Endothelial cell of umbilical vein (primary cell): ENCODE data around the gene TNFRSF21. TPM values are rescaled to one million over a fixed set of nuclear protein-coding genes. Genes with fewer than 3 reads are reported as not detected.
"Not testable (repeated sequence)": the region's sequence is repeated elsewhere in the genome, so short reads cannot be mapped to it uniquely, and the experiment has no call there.

Source experiments
- BruUV-seq: library from RNA; stranded (reverse); fragments of 400-500 nt; replicated peaks from 2 replicates; lab custom pipeline; 2021; lab: Mats Ljungman, UMichigan
- CTCF ChIA-PET: fragments of 300-600, 350-600 bp; sonication (Branson Sonifier 250); formaldehyde crosslinking; loops from one replicate; lab custom pipeline; 2021; ENCODE audit warnings: antibody characterized with exemption, inconsistent platforms; lab: Charles Lee
- POLR2A ChIA-PET: fragments of 300-600, 350-600 bp; sonication (Branson Sonifier 250); formaldehyde crosslinking; loops from one replicate; lab custom pipeline; 2021; ENCODE audit warnings: antibody characterized with exemption, inconsistent platforms; lab: Charles Lee
- DNase-seq: peaks from one replicate; pipeline ENCODE4 v3.0.0-alpha.2; 2011; ENCODE audit warnings: low read depth, low spot score
- FAIRE-seq: peaks from 2 replicates; lab custom pipeline; 2011; peaks lifted over from hg19 to GRCh38; lab: Jason Lieb, UNC
- H2AFZ ChIP-seq: 2 replicates; pipeline ENCODE4 v1.6.0; 2012; ENCODE audit warnings: low read depth, low read length, control low read depth, inconsistent platforms
- H3K27ac ChIP-seq: 2 replicates; pipeline ENCODE4 v1.5.1; 2011; ENCODE audit warnings: low read depth, mild to moderate bottlenecking, control low read depth, low read length, moderate library complexity; ENCODE audit not compliant: insufficient read depth
- H3K27me3 ChIP-seq, 2 experiments: 2 replicates each; pipeline versions ENCODE4 v1.6.0 to v1.6.1; 2011; ENCODE audit warnings: low read length in 2 of 2, mixed read lengths in 1 of 2; ENCODE audit not compliant: control insufficient read depth in 2 of 2, insufficient read depth in 2 of 2
- H3K36me3 ChIP-seq, 2 experiments: 2 replicates in 1 of 2; 3 replicates in 1 of 2; pipeline ENCODE4 v1.5.1; 2011; ENCODE audit warnings: low read length in 2 of 2, mild to moderate bottlenecking in 1 of 2, moderate library complexity in 1 of 2; ENCODE audit not compliant: control insufficient read depth in 2 of 2, insufficient read depth in 2 of 2; ENCODE audit errors: extremely low read depth in 1 of 2
- H3K4me1 ChIP-seq: 3 replicates; pipeline ENCODE4 v1.5.1; 2011; ENCODE audit warnings: mild to moderate bottlenecking, low read length; ENCODE audit not compliant: control insufficient read depth, insufficient read depth; ENCODE audit errors: extremely low read depth
- H3K4me2 ChIP-seq: 2 replicates; pipeline ENCODE4 v1.6.1; 2011; ENCODE audit warnings: low read length, control low read depth, mixed read lengths; ENCODE audit not compliant: insufficient read depth
- H3K4me3 ChIP-seq, 3 experiments: fragments of 200-600 bp in 1 of 3; sonication (generic), shearing (Covaris generic) in 1 of 3; replicated peaks in 1 of 3; 2 replicates each; pipeline ENCODE4 v1.5.1; 2011 to 2016; ENCODE audit warnings: control low read depth in 3 of 3, low read length in 3 of 3, mild to moderate bottlenecking in 2 of 3, inconsistent platforms in 1 of 3, low read depth in 1 of 3, moderate library complexity in 1 of 3; ENCODE audit not compliant: insufficient read depth in 1 of 3
- H3K79me2 ChIP-seq: 2 replicates; pipeline ENCODE4 v1.6.0; 2012; ENCODE audit warnings: low read length, inconsistent platforms; ENCODE audit not compliant: control insufficient read depth, insufficient read depth
- H3K9ac ChIP-seq: replicated peaks from 2 replicates; pipeline ENCODE3; 2011; ENCODE audit warnings: low read length, control low read depth; ENCODE audit not compliant: insufficient read depth; ENCODE audit errors: extremely low read depth
- H3K9me1 ChIP-seq: replicated peaks from 3 replicates; pipeline ENCODE4 v1.6.0; 2011; ENCODE audit warnings: mild to moderate bottlenecking, low read length; ENCODE audit not compliant: control insufficient read depth, insufficient read depth; ENCODE audit errors: extremely low read depth
- H3K9me3 ChIP-seq: replicated peaks from 2 replicates; pipeline ENCODE4 v1.5.1; 2012; ENCODE audit warnings: low read length, inconsistent platforms; ENCODE audit not compliant: control insufficient read depth, insufficient read depth
- H4K20me1 ChIP-seq: replicated peaks from 2 replicates; pipeline ENCODE3; 2011; ENCODE audit warnings: mild to moderate bottlenecking, low read length; ENCODE audit not compliant: control insufficient read depth, insufficient read depth; ENCODE audit errors: extremely low read depth
- EZH2 ChIP-seq: IDR thresholded peaks from 2 replicates; pipeline ENCODE4 v1.6.1; 2012; ENCODE audit warnings: borderline replicate concordance, low read depth, mild to moderate bottlenecking, moderate library complexity, low read length, inconsistent platforms; ENCODE audit not compliant: severe bottlenecking
- FOS ChIP-seq: IDR thresholded peaks from 2 replicates; pipeline ENCODE4 v1.6.1; 2011; ENCODE audit warnings: mild to moderate bottlenecking, low read length, moderate library complexity, borderline replicate concordance; ENCODE audit not compliant: insufficient read depth
- JUN ChIP-seq: IDR thresholded peaks from 2 replicates; pipeline ENCODE4 v1.6.1; 2011; ENCODE audit warnings: borderline replicate concordance, low read depth; ENCODE audit not compliant: insufficient read length, insufficient read depth
- MYC ChIP-seq: IDR thresholded peaks from one replicate; pipeline ENCODE4 v1.6.1; 2011; ENCODE audit warnings: mild to moderate bottlenecking, low read depth, low read length
- dilution Hi-C: fragments of 300-500 bp; cut with MboI; formaldehyde crosslinking; loops from one replicate; pipeline ENCODE4 v1.15.0; 2019; ENCODE audit warnings: low sequenced_read_pairs; ENCODE audit not compliant: extremely low pct_ligation_motif_present
- intact Hi-C: fragments of 100-400 bp; cut with micrococcal nuclease; formaldehyde crosslinking; loops from one replicate; pipeline ENCODE4 v1.10.0; 2022
- polyA plus RNA-seq, 4 experiments: library from polyadenylated mRNA; depleted of rRNA in 3 of 4; stranded (reverse) in 3 of 4; unstranded in 1 of 4; fragments of >200 nt; gene quantifications; 2 replicates each; pipeline versions ENCODE4 v1.2.1 to v1.2.3, GENCODE V29; 2011 to 2012; ENCODE audit warnings: missing spikeins in 1 of 4
- total RNA-seq: library from RNA; stranded (reverse); gene quantifications from 2 replicates; pipeline ENCODE4 v1.2.3, GENCODE V29; 2021
- TF ChIP-seq, protein P1 (sequence below): IDR thresholded peaks from 2 replicates; pipeline ENCODE4 v1.6.1; 2011; ENCODE audit not compliant: insufficient read depth, insufficient read length

The TNFRSF21 gene
- total and polyA plus RNA-seq, 2 donors (not counting 3 experiments of a cell fraction or from before 2014, with no cell fraction given): 26.0 to 40.6 TPM

DNA sequence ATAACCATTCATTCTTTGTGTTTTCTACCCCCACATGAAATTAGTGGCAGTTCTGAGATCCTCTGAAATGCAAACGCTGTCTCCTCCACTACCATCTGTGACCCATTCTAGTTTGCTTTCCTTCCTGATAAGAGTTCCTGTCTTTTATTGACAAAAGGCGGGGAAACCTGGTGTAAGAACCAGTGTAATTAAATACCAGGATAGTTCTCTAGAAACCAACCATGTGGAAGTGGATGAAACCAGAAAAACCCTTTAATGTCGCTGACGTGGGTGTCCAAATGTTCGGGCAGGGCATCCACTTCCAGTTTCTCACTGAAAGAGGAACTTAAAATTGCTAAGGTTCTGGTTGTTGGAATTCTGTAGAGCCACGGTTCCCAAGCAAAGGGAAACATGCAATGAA, 79.1 kb downstream of the TNFRSF21 start:
- no peak overlapping the region for H3K9ac ChIP-seq
- no peak overlapping the region for H2AFZ ChIP-seq
- H3K4me2 ChIP-seq: no peak overlapping the region
- CTCF ChIA-PET: no interaction called here
- no peak for FAIRE-seq
- no peaks in the 10 kb centered on the region for H4K20me1 ChIP-seq
- POLR2A ChIA-PET: no interaction called here
- H3K36me3 ChIP-seq: peaks cover 3 to 12% of the 10 kb centered on the region in 2 experiments
- no peaks in the 10 kb centered on the region for H3K9me3 ChIP-seq
- H3K4me1 ChIP-seq: peaks cover 4% of the 10 kb centered on the region
- no peak overlapping the region for H3K4me3 ChIP-seq
- no TSS peak for BruUV-seq
- no peaks in the 10 kb centered on the region for H3K27me3 ChIP-seq
- no peak overlapping the region for H3K27ac ChIP-seq
- no peaks in the 10 kb centered on the region for H3K79me2 ChIP-seq
- intact Hi-C loops (no loop called here), dilution Hi-C loops (loop anchor here (25.0 kb wide), 1 partner anchor 143 kb away; no protein-coding TSS in a partner anchor)
- no peak for DNase-seq
- H3K9me1 ChIP-seq: no peaks in the 10 kb centered on the region
- TF ChIP-seq, protein P1, sequence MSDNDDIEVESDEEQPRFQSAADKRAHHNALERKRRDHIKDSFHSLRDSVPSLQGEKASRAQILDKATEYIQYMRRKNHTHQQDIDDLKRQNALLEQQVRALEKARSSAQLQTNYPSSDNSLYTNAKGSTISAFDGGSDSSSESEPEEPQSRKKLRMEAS: no peak
- TF ChIP-seq JUN (no peak), MYC (no peak)

DNA sequence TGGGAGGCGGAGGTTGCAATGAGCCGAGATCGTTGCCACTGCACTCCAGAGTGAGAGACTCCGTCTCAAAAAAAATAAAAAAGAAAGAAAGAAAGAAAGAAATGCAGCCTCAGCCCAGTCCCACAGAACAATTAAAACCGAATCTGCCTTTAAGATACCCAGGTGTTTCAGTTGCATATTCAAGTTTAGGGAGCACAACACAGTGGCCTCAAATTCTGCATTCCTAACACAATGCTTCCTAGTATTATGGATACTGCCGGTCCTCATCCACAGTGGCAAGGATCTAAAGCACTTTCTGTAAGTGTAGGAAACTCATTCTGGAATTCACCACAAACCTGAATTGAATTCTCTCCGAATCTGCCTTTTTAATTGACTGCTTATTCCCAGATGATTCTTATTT, 80.5 kb downstream of the TNFRSF21 start:
- dilution Hi-C loops: loop anchor here (25.0 kb wide), 1 partner anchor 142 kb away; no protein-coding TSS in a partner anchor

GRCh38 chr6:47228093-47228492, 81.6 kb downstream of the TNFRSF21 start:
- intact Hi-C loops, BruUV-seq, H4K20me1 ChIP-seq, H3K27ac ChIP-seq, H3K9ac ChIP-seq, H2AFZ ChIP-seq, CTCF ChIA-PET, H3K79me2 ChIP-seq, H3K9me3 ChIP-seq, H3K4me1 ChIP-seq, H3K4me3 ChIP-seq, DNase-seq, H3K36me3 ChIP-seq, H3K4me2 ChIP-seq, H3K9me1 ChIP-seq, H3K27me3 ChIP-seq, POLR2A ChIA-PET, FAIRE-seq: not testable (repeated sequence)
- dilution Hi-C loops: loop anchor here (25.0 kb wide), 1 partner anchor 141 kb away; no protein-coding TSS in a partner anchor

More for the DNA sequence above, 80.5 kb downstream of the TNFRSF21 start:
- Histone ChIP-seq H3K79me2 (no peaks in the 10 kb centered on the region), H3K4me3 (no peak overlapping the region), H3K27me3 (no peaks in the 10 kb centered on the region), H3K9me3 (no peaks in the 10 kb centered on the region), H2AFZ (no peak overlapping the region), H3K9me1 (no peaks in the 10 kb centered on the region), H3K27ac (no peak overlapping the region), H3K4me1 (peaks cover 4% of the 10 kb centered on the region), H4K20me1 (no peaks in the 10 kb centered on the region), H3K9ac (no peak overlapping the region), H3K4me2 (no peak overlapping the region), H3K36me3 (peaks cover 3 to 8% of the 10 kb centered on the region in 2 experiments)
- no peak for FAIRE-seq
- TF ChIP-seq EZH2: no peak
- no peak for TF ChIP-seq FOS
- intact Hi-C loops: no loop called here
- ChIA-PET POLR2A (no interaction called here), CTCF (no interaction called here)
- DNase-seq: no peak
- no TSS peak for BruUV-seq
